Measurements from ENCODE around the gene BAAT. TPM values are rescaled to one million over a fixed set of nuclear protein-coding genes. Genes with fewer than 3 reads are reported as not detected.
A peak's percentile ranks its signal among the peaks of the same experiment; 100 is the strongest.

Gene BAAT
- total and polyA plus RNA-seq, 9 of the 15 experiments (the other 6 are each of a cell fraction or from before 2014, with no cell fraction given): 0.17 to 0.76 (median 0.32) TPM

DNA sequence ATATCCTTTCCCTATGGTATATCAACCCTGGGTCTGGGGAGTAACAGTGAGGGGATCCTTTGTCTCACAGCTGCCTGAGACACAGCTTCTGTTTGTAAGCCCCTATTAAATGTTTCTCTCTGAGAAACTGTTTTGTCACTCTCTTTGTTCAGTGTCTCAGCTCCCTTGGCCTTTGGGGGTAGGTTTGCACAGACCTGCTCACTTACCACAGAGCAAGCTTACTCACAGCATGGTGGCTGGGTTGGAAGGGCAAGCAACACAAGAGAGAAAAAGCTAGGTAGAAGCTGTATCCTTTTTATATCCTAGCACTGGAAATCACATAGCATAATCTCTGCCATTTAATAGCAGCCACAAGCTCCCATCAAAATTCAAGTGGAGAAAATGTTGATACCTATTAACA is 4.5 kb downstream of the BAAT start:
- no peak overlapping the region for H3K27ac ChIP-seq (ENCODE audit: extremely low read depth, low read depth, low read length)
- ChIA-PET CTCF (ENCODE audit: low intra/inter-chr PET ratio) (no interaction called here), POLR2A (interaction anchor here (0.6 to 2.2 kb wide), 3 partner anchors 9 to 44 kb away, joined by 3 to 8 read pairs (median 4); no protein-coding TSS in a partner anchor)
- no peak overlapping the region for H3K9ac ChIP-seq (ENCODE audit: insufficient read depth in 1 of 2, low read depth in 2 of 2, low read length in 2 of 2)
- H3K9me3 ChIP-seq (replicated peaks; ENCODE audit: control insufficient read depth, insufficient read depth, low read depth, low read length): peaks cover 3% of the 10 kb centered on the region
- no peak for DNase-seq (ENCODE audit: extremely low read depth in 1 of 4, low spot score in 3 of 4)
- no peak overlapping the region for H2AFZ ChIP-seq (ENCODE audit: low read depth, low read length)
- H4K20me1 ChIP-seq (replicated peaks; ENCODE audit: control insufficient read depth, insufficient read depth, low read length): no peaks in the 10 kb centered on the region
- ATAC-seq: no peak
- H3K4me3 ChIP-seq: no peak overlapping the region
- no peaks in the 10 kb centered on the region for H3K27me3 ChIP-seq (ENCODE audit: control insufficient read depth in 2 of 2, insufficient read depth in 2 of 2, low read length in 2 of 2)
- BruUV-seq (replicated peaks): no TSS peak
- intact Hi-C loops (cut with micrococcal nuclease) (no loop called here), in situ Hi-C loops (cut with MboI) (no loop called here)
- no peaks in the 10 kb centered on the region for H3K9me1 ChIP-seq (ENCODE audit: control insufficient read depth, insufficient read depth, low read length)
- TF ChIP-seq ZNF778 (CRISPR knock-in tag; IDR thresholded peaks at IDR 0.05) (no peak), NR2C1 (IDR thresholded peaks at IDR 0.05) (no peak), NR2C1 (tag; IDR thresholded peaks at IDR 0.05) (no peak), ZNF436 (CRISPR knock-in tag; IDR thresholded peaks at IDR 0.05) (no peak), TCF7 (IDR thresholded peaks at IDR 0.05; ENCODE audit: borderline replicate concordance) (no peak), MCM3 (IDR thresholded peaks at IDR 0.05) (no peak), RNF2 (IDR thresholded peaks at IDR 0.05) (no peak), TAF7 (tag; IDR thresholded peaks at IDR 0.05) (no peak), POLR2H (tag; IDR thresholded peaks at IDR 0.05; ENCODE audit: low read depth) (no peak), RCOR1 (IDR thresholded peaks at IDR 0.05; ENCODE audit: borderline replicate concordance in 1 of 2, low read depth in 2 of 2, low read length in 2 of 2) (no peak)
- H3K36me3 ChIP-seq (ENCODE audit: control insufficient read depth, insufficient read depth, low read length): no peaks in the 10 kb centered on the region
- H3K4me2 ChIP-seq (ENCODE audit: insufficient read depth, low read length): no peak overlapping the region
- no peaks in the 10 kb centered on the region for H3K79me2 ChIP-seq (ENCODE audit: control insufficient read depth, insufficient read depth, low read length)
- peak; percentile 26 for FAIRE-seq
- peaks cover 3% of the 10 kb centered on the region in 2 experiments; a peak in 1 of 5 replicates for H3K4me1 ChIP-seq (replicated peaks in 1 of 2; ENCODE audit: control insufficient read depth in 2 of 2, insufficient read depth in 2 of 2, low read length in 2 of 2)

Measured in K562 (cell line).